Spinal cord (tissue), 10 donors: ENCODE results near the gene GAPDH. TPM values are rescaled to one million over a fixed set of nuclear protein-coding genes. Genes with fewer than 3 reads are reported as not detected.

Experiments used
- DNase-seq, 6 donors: peaks; one replicate each; pipeline versions ENCODE4 v3.0.0 to v3.0.0-alpha.2; 2013 to 2015; ENCODE audit warnings: low spot score in 6 of 6, low read depth in 4 of 6
- H3K27ac ChIP-seq: one replicate; pipeline ENCODE4 v1.5.1; 2013; ENCODE audit warnings: low read depth, low read length, control low read depth
- H3K27me3 ChIP-seq: one replicate; pipeline ENCODE4 v1.6.1; 2013; ENCODE audit warnings: low read length; ENCODE audit not compliant: control insufficient read depth, insufficient read depth
- H3K36me3 ChIP-seq: one replicate; pipeline ENCODE4 v1.6.1; 2013; ENCODE audit warnings: low read length; ENCODE audit not compliant: control insufficient read depth, insufficient read depth
- H3K4me1 ChIP-seq: one replicate; pipeline ENCODE4 v1.6.1; 2013; ENCODE audit warnings: low read length; ENCODE audit not compliant: control insufficient read depth, insufficient read depth
- H3K4me3 ChIP-seq: one replicate; pipeline ENCODE4 v1.5.1; 2013; ENCODE audit warnings: low read depth, low read length, control low read depth
- H3K9me3 ChIP-seq: one replicate; pipeline ENCODE4 v1.6.1; 2013; ENCODE audit warnings: low read length; ENCODE audit not compliant: control insufficient read depth, insufficient read depth
- WGBS: methylation state at CpG from one replicate; pipeline ENCODE4 v1.1.5; 2013; ENCODE audit warnings: missing lambda C conversion rate; ENCODE audit not compliant: insufficient coverage; 5-methylcytosine and 5-hydroxymethylcytosine counted together
- polyA plus RNA-seq, 2 donors: library from polyadenylated mRNA; unstranded; fragments of 120-200 nt; gene quantifications; one replicate each; pipeline ENCODE4 v1.2.1, GENCODE V29; 2013; ENCODE audit not compliant: insufficient read length in 2 of 2
- total RNA-seq, 2 donors: library from RNA; depleted of rRNA in 1 of 2; stranded (reverse); fragments of 120-200 nt in 1 of 2; fragments of >200 nt in 1 of 2; gene quantifications; one replicate each; pipeline versions ENCODE4 v1.2.3 to v1.2.4, GENCODE V29; 2013 to 2014
- donor health status: healthy.

Gene GAPDH
- total and polyA plus RNA-seq, 4 donors, result 1,774 to 3,295 (median 3,020) TPM

- peak in 1 of 6 donors; percentile 68 for DNase-seq
- 37% methylated on average over 24 of the region's 35 CpGs for WGBS
- peak overlapping the region; percentile 67 for H3K27ac ChIP-seq
- peaks cover 88% of the 10 kb centered on the region for H3K36me3 ChIP-seq
- no peaks in the 10 kb centered on the region for H3K27me3 ChIP-seq
- no peak overlapping the region for H3K4me3 ChIP-seq
- H3K9me3 ChIP-seq, result no peaks in the 10 kb centered on the region
- H3K4me1 ChIP-seq, result peaks cover 42% of the 10 kb centered on the region
Measured at GRCh38 chr12:6540181-6540877, 6.0 kb downstream of the GAPDH start.

- WGBS, result 81% methylated on average over 25 of the region's 26 CpGs
- Histone ChIP-seq H3K4me3 (no peak overlapping the region), H3K36me3 (peaks cover 88% of the 10 kb centered on the region), H3K4me1 (peaks cover 29% of the 10 kb centered on the region), H3K27ac (peak overlapping the region; percentile 1), H3K9me3 (no peaks in the 10 kb centered on the region), H3K27me3 (no peaks in the 10 kb centered on the region)
- DNase-seq, result no peak
Measured at GRCh38 chr12:6541371-6542165, 7.3 kb downstream of the GAPDH start.

GRCh38 chr12:6542209-6543009 is 8.1 kb downstream of the GAPDH start:
- no peak for DNase-seq
- no peak overlapping the region for H3K27ac ChIP-seq
- H3K4me3 ChIP-seq, result no peak overlapping the region
- WGBS, result 60% methylated on average over 12 of the region's 13 CpGs
- H3K9me3 ChIP-seq, result no peaks in the 10 kb centered on the region
- H3K27me3 ChIP-seq, result no peaks in the 10 kb centered on the region
- H3K4me1 ChIP-seq, result peaks cover 21% of the 10 kb centered on the region
- H3K36me3 ChIP-seq, result peaks cover 88% of the 10 kb centered on the region

- H3K36me3 ChIP-seq, result peaks cover 88% of the 10 kb centered on the region
- H3K4me1 ChIP-seq, result peaks cover 15% of the 10 kb centered on the region
- WGBS, result 91% methylated on average over 9 of the region's 10 CpGs
- H3K4me3 ChIP-seq, result no peak overlapping the region
- H3K9me3 ChIP-seq, result no peaks in the 10 kb centered on the region
- H3K27me3 ChIP-seq, result no peaks in the 10 kb centered on the region
- DNase-seq, result no peak
- H3K27ac ChIP-seq, result no peak overlapping the region
Measured at GRCh38 chr12:6546016-6546415, 11.7 kb downstream of the GAPDH start.

- WGBS, result 83% methylated on average over 1 of the region's 1 CpG
- DNase-seq, result no peak
- Histone ChIP-seq H3K4me3 (no peak overlapping the region), H3K36me3 (peaks cover 89% of the 10 kb centered on the region), H3K4me1 (peaks cover 31% of the 10 kb centered on the region), H3K27ac (no peak overlapping the region), H3K9me3 (no peaks in the 10 kb centered on the region), H3K27me3 (no peaks in the 10 kb centered on the region)
Measured at GRCh38 chr12:6547566-6547965, 13.2 kb downstream of the GAPDH start.

- Histone ChIP-seq H3K27ac (no peak overlapping the region), H3K4me3 (no peak overlapping the region), H3K9me3 (no peaks in the 10 kb centered on the region), H3K36me3 (peaks cover 86% of the 10 kb centered on the region), H3K4me1 (peaks cover 35% of the 10 kb centered on the region), H3K27me3 (no peaks in the 10 kb centered on the region)
- no peak for DNase-seq
- WGBS, result 93% methylated on average over 7 of the region's 9 CpGs
Measured at GRCh38 chr12:6547987-6548386, 13.7 kb downstream of the GAPDH start.

- DNase-seq, result no peak
- Histone ChIP-seq H3K36me3 (peaks cover 86% of the 10 kb centered on the region), H3K4me3 (no peak overlapping the region), H3K4me1 (peaks cover 41% of the 10 kb centered on the region), H3K27me3 (no peaks in the 10 kb centered on the region), H3K9me3 (no peaks in the 10 kb centered on the region), H3K27ac (no peak overlapping the region)
- 82% methylated on average over 24 of the region's 26 CpGs for WGBS
Measured at GRCh38 chr12:6548556-6548955, 14.2 kb downstream of the GAPDH start.

- no peak for DNase-seq
- H3K4me3 ChIP-seq, result no peak overlapping the region
- no peaks in the 10 kb centered on the region for H3K27me3 ChIP-seq
- 90% methylated on average over 11 of the region's 15 CpGs for WGBS
- H3K9me3 ChIP-seq, result no peaks in the 10 kb centered on the region
- peaks cover 46% of the 10 kb centered on the region for H3K4me1 ChIP-seq
- H3K27ac ChIP-seq, result no peak overlapping the region
- H3K36me3 ChIP-seq, result peaks cover 83% of the 10 kb centered on the region
Measured at GRCh38 chr12:6548966-6549683, 14.8 kb downstream of the GAPDH start.

- no peak overlapping the region for H3K27ac ChIP-seq
- DNase-seq, result no peak
- WGBS, result 97% methylated on average over 16 of the region's 18 CpGs
- H3K27me3 ChIP-seq, result no peaks in the 10 kb centered on the region
- peaks cover 52% of the 10 kb centered on the region for H3K4me1 ChIP-seq
- H3K9me3 ChIP-seq, result no peaks in the 10 kb centered on the region
- H3K4me3 ChIP-seq, result no peak overlapping the region
- H3K36me3 ChIP-seq, result peaks cover 77% of the 10 kb centered on the region
Measured at GRCh38 chr12:6549684-6550151, 15.4 kb downstream of the GAPDH start.
